GM12878 (cell line): Measurements from ENCODE around the gene ABCC3. TPM values are rescaled to one million over a fixed set of nuclear protein-coding genes. Genes with fewer than 3 reads are reported as not detected.

Experiments used
- ATAC-seq: fragments of 200-7000 bp; cut with Tn5 transposase; 3 replicates; pipeline ENCODE4 v1.9.1; 2020; ENCODE audit warnings: mild to moderate bottlenecking, moderate library complexity
- BruUV-seq: library from RNA; stranded (reverse); fragments of 400-500 nt; replicated peaks from 2 replicates; lab custom pipeline; 2021; lab: Mats Ljungman, UMichigan
- CTCF ChIA-PET: fragments of 300-600 bp; sonication (Branson Sonifier 250); formaldehyde crosslinking; extraction: SDS; loops from one replicate; lab custom pipeline; 2021; ENCODE audit warnings: inconsistent platforms; lab: Yijun Ruan, JAX
- POLR2A ChIA-PET: fragments of 350-600 bp; formaldehyde crosslinking; extraction: SDS; loops from one replicate; lab custom pipeline; 2021; ENCODE audit warnings: inconsistent platforms; lab: Charles Lee
- RAD21 ChIA-PET: fragments of 300-600 bp; sonication (Branson Sonifier 250); formaldehyde crosslinking; loops from one replicate; lab custom pipeline; 2023; ENCODE audit warnings: antibody characterized with exemption; ENCODE audit not compliant: unreplicated experiment; lab: Charles Lee
- SMC1A ChIA-PET: fragments of 300-600 bp; sonication (Branson Sonifier 250); formaldehyde crosslinking; loops from one replicate; lab custom pipeline; 2023; ENCODE audit not compliant: unreplicated experiment, uncharacterized antibody; lab: Charles Lee
- DNase-seq: peaks from one replicate; pipeline ENCODE4 v3.0.0-alpha.2; 2011; ENCODE audit warnings: low read depth, low spot score
- FAIRE-seq: peaks from 3 replicates; lab custom pipeline; 2011; peaks lifted over from hg19 to GRCh38; lab: Jason Lieb, UNC
- H2AFZ ChIP-seq: 2 replicates; pipeline ENCODE4 v1.6.0; 2011; ENCODE audit warnings: low read depth, low read length, control low read depth; ENCODE audit not compliant: control insufficient read depth
- H3K27ac ChIP-seq: 2 replicates; pipeline ENCODE4 v1.5.1; 2011; ENCODE audit warnings: control low read depth; ENCODE audit not compliant: control insufficient read depth, insufficient read depth
- H3K27me3 ChIP-seq, 2 experiments: replicated peaks in 1 of 2; 2 replicates each; pipeline versions ENCODE4 v1.6.0 to v1.6.1; 2011; ENCODE audit warnings: low read length in 1 of 2; ENCODE audit not compliant: control insufficient read depth in 2 of 2, insufficient read depth in 2 of 2
- H3K36me3 ChIP-seq, 2 experiments: 2 replicates each; pipeline ENCODE4 v1.5.1; 2011; ENCODE audit warnings: low read length in 1 of 2; ENCODE audit not compliant: control insufficient read depth in 2 of 2, insufficient read depth in 2 of 2
- H3K4me1 ChIP-seq: 2 replicates; pipeline ENCODE4 v1.6.1; 2011; ENCODE audit warnings: mild to moderate bottlenecking, low read length, moderate library complexity, mixed read lengths; ENCODE audit not compliant: control insufficient read depth, insufficient read depth
- H3K4me2 ChIP-seq: 2 replicates; pipeline ENCODE4 v1.6.0; 2011; ENCODE audit warnings: control low read depth; ENCODE audit not compliant: control insufficient read depth, insufficient read depth
- H3K4me3 ChIP-seq: fragments of 200-600 bp; sonication (generic); 2 replicates; pipeline ENCODE4 v1.5.1; 2016
- H3K79me2 ChIP-seq: 2 replicates; pipeline ENCODE4 v1.6.0; 2011; ENCODE audit warnings: low read length; ENCODE audit not compliant: control insufficient read depth, insufficient read depth
- H3K9ac ChIP-seq: 2 replicates; pipeline ENCODE4 v1.8.0; 2011; ENCODE audit warnings: low read length, control low read depth, mixed read lengths; ENCODE audit not compliant: control insufficient read depth, insufficient read depth
- H3K9me3 ChIP-seq: replicated peaks from 3 replicates; pipeline ENCODE4 v1.5.1; 2011; ENCODE audit warnings: mild to moderate bottlenecking, low read length; ENCODE audit not compliant: control insufficient read depth, insufficient read depth
- H4K20me1 ChIP-seq: 2 replicates; pipeline ENCODE4 v1.6.0; 2011; ENCODE audit not compliant: control insufficient read depth, insufficient read depth
- ATF3 ChIP-seq: IDR thresholded peaks from 2 replicates; pipeline ENCODE4 v1.6.1; 2011; ENCODE audit warnings: low read depth, mild to moderate bottlenecking, low read length, moderate library complexity, borderline replicate concordance; ENCODE audit errors: extremely low read depth
- BCL3 ChIP-seq: IDR thresholded peaks from 2 replicates; pipeline ENCODE4 v1.6.1; 2011; ENCODE audit warnings: borderline replicate concordance, low read depth, mild to moderate bottlenecking, moderate library complexity, low read length; ENCODE audit not compliant: insufficient read depth, poor library complexity, severe bottlenecking
- BHLHE40 ChIP-seq, 2 experiments: fragments of 450-650 bp in 1 of 2; IDR thresholded peaks; 2 replicates each; pipeline ENCODE4 v1.6.1; 2011 to 2017; ENCODE audit warnings: low read depth in 2 of 2, borderline replicate concordance in 1 of 2, improper control_type of control experiment in 1 of 2, low read length in 1 of 2, mild to moderate bottlenecking in 1 of 2
- BMI1 ChIP-seq: fragments of 450-650 bp; IDR thresholded peaks from 2 replicates; pipeline ENCODE4 v1.6.1; 2016; ENCODE audit warnings: mild to moderate bottlenecking, moderate library complexity, borderline replicate concordance
- BRCA1 ChIP-seq: IDR thresholded peaks from 2 replicates; pipeline ENCODE4 v1.6.1; 2011; ENCODE audit warnings: low read depth, low read length, improper control_type of control experiment
- CEBPB ChIP-seq, 2 experiments: fragments of 150-350 bp in 1 of 2; IDR thresholded peaks; 2 replicates each; pipeline ENCODE4 v1.6.1; 2012 to 2014; ENCODE audit warnings: low read depth in 2 of 2, low read length in 2 of 2, borderline replicate concordance in 1 of 2, inconsistent platforms in 1 of 2
- HDAC2 ChIP-seq: fragments of 200-600 bp; sonication (generic); IDR thresholded peaks from 2 replicates; pipeline ENCODE4 v1.6.1; 2017
- HDGF ChIP-seq: fragments of 450-650 bp; IDR thresholded peaks from 2 replicates; pipeline ENCODE4 v1.6.1; 2016; ENCODE audit warnings: antibody characterized with exemption
- IRF4 ChIP-seq: IDR thresholded peaks from 2 replicates; pipeline ENCODE4 v1.6.1; 2011; ENCODE audit warnings: low read depth, low read length
- PAX8 ChIP-seq: fragments of 450-650 bp; IDR thresholded peaks from 2 replicates; pipeline ENCODE4 v1.6.1; 2017; ENCODE audit warnings: mild to moderate bottlenecking, moderate library complexity
- RCOR1 ChIP-seq: conservative IDR thresholded peaks from 2 replicates; pipeline ENCODE4 v1.6.1; 2012; ENCODE audit warnings: low read depth, low read length, improper control_type of control experiment
- SUPT20H ChIP-seq: IDR thresholded peaks from 2 replicates; pipeline ENCODE4 v1.6.1; 2011; ENCODE audit warnings: low read depth, mild to moderate bottlenecking, low read length, moderate library complexity, borderline replicate concordance; ENCODE audit not compliant: control insufficient read depth
- SUZ12 ChIP-seq: fragments of 200-600 bp; sonication (generic); IDR thresholded peaks from one replicate; pipeline ENCODE4 v1.6.1; 2018; ENCODE audit warnings: antibody characterized with exemption, mild to moderate bottlenecking; ENCODE audit not compliant: unreplicated experiment
- TAF1 ChIP-seq: IDR thresholded peaks from 2 replicates; pipeline ENCODE4 v1.6.1; 2011; ENCODE audit warnings: mild to moderate bottlenecking, low read depth, low read length, borderline replicate concordance
- ZSCAN29 ChIP-seq: fragments of 450-650 bp; IDR thresholded peaks from 2 replicates; pipeline ENCODE4 v1.6.1; 2017; ENCODE audit warnings: mild to moderate bottlenecking, moderate library complexity
- WGBS: methylation state at CpG from one replicate; pipeline ENCODE4 v1.1.6; 2016; ENCODE audit warnings: low lambda C conversion rate; ENCODE audit not compliant: insufficient replicate concordance, insufficient coverage; ENCODE audit errors: missing lambda C conversion rate; 5-methylcytosine and 5-hydroxymethylcytosine counted together
- in situ Hi-C: fragments of 300-500 bp; cut with MboI; formaldehyde crosslinking; loops from 9 replicates; pipeline ENCODE4 v1.14.3; 2018; ENCODE audit warnings: mixed read lengths
- intact Hi-C: fragments of 100-400 bp; cut with micrococcal nuclease; formaldehyde crosslinking; loops from one replicate; pipeline ENCODE4 v1.14.2; 2022; ENCODE audit not compliant: unreplicated experiment
- polyA plus RNA-seq, 11 experiments: library from polyadenylated mRNA; depleted of rRNA in 4 of 11; unstranded in 6 of 11; stranded (reverse) in 5 of 11; fragments of >200 nt; fragmentation: Nextera tagmentation in 4 of 11; fragmentation: Illumina TruSeq in 1 of 11; extraction: Ambion mirVana in 4 of 11; extraction: Trizol in 1 of 11; gene quantifications; 1 replicate in 1 of 11; 2 replicates in 10 of 11; pipeline versions ENCODE4 v1.2.1 to v1.2.3, GENCODE V29; 2011 to 2016; ENCODE audit warnings: inconsistent platforms in 2 of 11, missing spikeins in 2 of 11, low read depth in 1 of 11
- total RNA-seq, 4 experiments: library from RNA; depleted of rRNA in 3 of 4; stranded (reverse); fragments of >200 nt in 3 of 4; fragmentation: Illumina TruSeq in 1 of 4; extraction: Trizol in 1 of 4; gene quantifications; 2 replicates each; pipeline versions ENCODE4 v1.2.1 to v1.2.3, GENCODE V29; 2013 to 2021

ABCC3 gene
- total and polyA plus RNA-seq, 10 of the 15 experiments (the other 5 are each of a cell fraction or from before 2014, with no cell fraction given) = 0.21 to 2.3 (median 0.71) TPM; not detected in 6

- FAIRE-seq = no peak
- Histone ChIP-seq H3K4me1 (no peaks in the 10 kb centered on the region), H3K4me2 (no peak overlapping the region), H3K9ac (no peak overlapping the region)
- in situ Hi-C loops = no loop called here
- WGBS = 48% methylated on average over 12 of the region's 12 CpGs
- TF ChIP-seq RCOR1 (no peak), BHLHE40 (IDR thresholded peaks at IDR 0.05; ENCODE audit: borderline replicate concordance in 1 of 2, low read depth in 2 of 2, low read length in 1 of 2) (no peak), SUPT20H (no peak), SUZ12 (no peak), BCL3 (no peak), PAX8 (no peak), HDAC2 (no peak), TAF1 (no peak), BMI1 (no peak), ZSCAN29 (no peak), HDGF (no peak), BRCA1 (no peak), ATF3 (no peak), IRF4 (no peak), CEBPB (IDR thresholded peaks at IDR 0.05; ENCODE audit: borderline replicate concordance in 1 of 2, low read depth in 2 of 2, low read length in 2 of 2) (no peak)
- TF ChIP-seq, all 136 proteins: peak for 0
- Histone ChIP-seq H3K36me3 (no peaks in the 10 kb centered on the region), H3K27ac (no peak overlapping the region), H3K79me2 (no peaks in the 10 kb centered on the region), H3K9me3 (no peaks in the 10 kb centered on the region), H4K20me1 (no peaks in the 10 kb centered on the region), H2AFZ (no peak overlapping the region), H3K4me3 (no peak overlapping the region), H3K27me3 (no peaks in the 10 kb centered on the region; a peak in 1 of 4 replicates)
- ChIA-PET SMC1A (no interaction called here), POLR2A (no interaction called here), CTCF (no interaction called here), RAD21 (no interaction called here)
- intact Hi-C loops = no loop called here
- DNase-seq (no peak), ATAC-seq (no peak)
- BruUV-seq = no TSS peak
Measured at GRCh38 chr17:50677851-50678375, 43.2 kb downstream of the ABCC3 start.
